T-cell (primary cell): ENCODE results near the gene KDM4B. TPM values are rescaled to one million over a fixed set of nuclear protein-coding genes. Genes with fewer than 3 reads are reported as not detected.

Experiments
- ATAC-seq, 4 experiments: fragments of 200-7000 bp in 3 of 4; fragments of 150-1000 bp in 1 of 4; cut with Tn5 transposase; replicated peaks in 1 of 4; 1 replicate in 3 of 4; 2 replicates in 1 of 4; pipeline ENCODE4 v1.10.0; 2021; ENCODE audit warnings: moderate library complexity in 3 of 4, mild to moderate bottlenecking in 2 of 4, moderate number of reproducible peaks in 1 of 4
- CTCF ChIA-PET, 2 donors: fragments of 300-600 bp; sonication (Branson Sonifier 250); formaldehyde crosslinking; loops; one replicate each; lab custom pipeline; 2022; ENCODE audit warnings: antibody characterized with exemption in 2 of 2; lab: Charles Lee
- POLR2A ChIA-PET, 2 donors: fragments of 300-600 bp; sonication (Branson Sonifier 250); formaldehyde crosslinking; loops; one replicate each; lab custom pipeline; 2022; ENCODE audit warnings: antibody characterized with exemption in 2 of 2; lab: Charles Lee
- DNase-seq, 35 experiments: peaks; one replicate each; pipeline versions ENCODE4 v3.0.0 to v3.0.0-alpha.2; 2013 to 2023
- H3K27ac ChIP-seq: one replicate; pipeline ENCODE4 v1.5.1; 2013; ENCODE audit warnings: low read length
- H3K27me3 ChIP-seq, 2 experiments: replicated peaks in 1 of 2; 1 replicate in 1 of 2; 2 replicates in 1 of 2; pipeline versions ENCODE4 v1.6.1 to v1.7.0; 2013; ENCODE audit warnings: low read length in 1 of 2, mixed read lengths in 1 of 2; ENCODE audit not compliant: control insufficient read depth in 2 of 2, insufficient read depth in 2 of 2; ENCODE audit errors: extremely low read depth in 1 of 2
- H3K36me3 ChIP-seq, 2 donors: 1 replicate in 1 of 2; 2 replicates in 1 of 2; pipeline versions ENCODE4 v1.6.1 to v1.7.0; 2013; ENCODE audit warnings: low read length in 1 of 2; ENCODE audit not compliant: control insufficient read depth in 2 of 2, insufficient read depth in 1 of 2; ENCODE audit errors: extremely low read depth in 1 of 2
- H3K4me1 ChIP-seq, 2 experiments: 1 replicate in 1 of 2; 2 replicates in 1 of 2; pipeline versions ENCODE4 v1.6.1 to v1.7.0; 2013; ENCODE audit warnings: low read length in 2 of 2, mixed read lengths in 1 of 2; ENCODE audit not compliant: insufficient read depth in 2 of 2, control insufficient read depth in 1 of 2; ENCODE audit errors: extremely low read depth in 1 of 2
- H3K4me3 ChIP-seq, 2 donors: 1 replicate in 1 of 2; 2 replicates in 1 of 2; pipeline versions ENCODE4 v1.5.1 to v1.7.0; 2013; ENCODE audit warnings: mild to moderate bottlenecking in 2 of 2, low read length in 1 of 2, moderate library complexity in 1 of 2; ENCODE audit not compliant: control insufficient read depth in 1 of 2; ENCODE audit errors: extremely low read depth in 1 of 2
- H3K9me3 ChIP-seq: 2 replicates; pipeline ENCODE4 v1.7.0; 2013
- H3K27ac Mint-ChIP-seq, 2 donors: one replicate each; pipeline ENCODE4 v1.8.0; 2020 to 2021; ENCODE audit warnings: mild to moderate bottlenecking in 2 of 2, mixed read lengths in 2 of 2
- H3K27me3 Mint-ChIP-seq, 2 donors: one replicate each; pipeline ENCODE4 v1.8.0; 2021 to 2022; ENCODE audit warnings: mixed read lengths in 2 of 2
- H3K36me3 Mint-ChIP-seq: one replicate; pipeline ENCODE4 v1.8.0; 2021; ENCODE audit warnings: mixed read lengths
- H3K4me1 Mint-ChIP-seq, 3 donors: one replicate each; pipeline ENCODE4 v1.8.0; 2020 to 2022; ENCODE audit warnings: mixed read lengths in 3 of 3, mild to moderate bottlenecking in 1 of 3
- H3K4me3 Mint-ChIP-seq, 3 donors: one replicate each; pipeline ENCODE4 v1.8.0; 2020 to 2022; ENCODE audit warnings: mild to moderate bottlenecking in 3 of 3, mixed read lengths in 3 of 3, moderate library complexity in 3 of 3
- H3K9me3 Mint-ChIP-seq, 3 donors: one replicate each; pipeline ENCODE4 v1.8.0; 2020 to 2022; ENCODE audit warnings: mixed read lengths in 3 of 3
- WGBS: methylation state at CpG from one replicate; pipeline ENCODE4 v1.1.5; 2013; ENCODE audit warnings: missing lambda C conversion rate; ENCODE audit not compliant: insufficient coverage; 5-methylcytosine and 5-hydroxymethylcytosine counted together
- total RNA-seq, 35 experiments: library from RNA in 6 of 35; stranded (reverse) in 6 of 35; fragments of 120-200 nt in 1 of 35; gene quantifications; one replicate each; pipeline versions ENCODE4 v1.2.1 to v1.2.4 and lab custom pipeline; 2013 to 2026

Gene KDM4B
- total RNA-seq, 5 donors from 2014 or later (not counting 1 experiment from before 2014, with no cell fraction given), result 44.6 to 59.2 (median 47.8) TPM

DNA sequence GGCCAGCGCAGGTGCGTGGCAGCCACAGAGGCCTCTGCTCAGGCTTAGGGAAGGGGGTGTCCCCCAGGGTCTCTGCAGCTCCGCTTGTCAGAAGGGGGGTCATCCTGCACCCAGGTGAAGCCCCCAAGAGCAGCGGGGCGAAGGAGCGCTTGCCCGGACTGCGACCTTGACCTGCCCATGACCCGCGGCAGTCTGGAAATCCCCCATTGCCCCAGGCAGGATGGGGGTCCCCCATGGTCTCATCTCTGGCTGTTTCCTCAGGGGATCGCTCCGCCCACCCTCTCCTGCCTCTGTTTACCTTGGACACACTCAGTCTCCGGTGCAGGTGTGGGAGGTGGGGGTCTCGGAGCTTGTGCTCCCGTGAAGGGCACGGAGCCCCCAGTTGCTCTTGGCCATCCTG lies 82.7 kb downstream of the KDM4B start:
- Mint-ChIP-seq H3K27ac (no peak overlapping the region), H3K9me3 (no peaks in the 10 kb centered on the region), H3K27me3 (no peaks in the 10 kb centered on the region), H3K4me3 (no peak overlapping the region), H3K36me3 (peaks cover 7% of the 10 kb centered on the region), H3K4me1 (peaks cover 0 to 4% (median 4%) of the 10 kb centered on the region in 3 donors)
- DNase-seq (no peak), ATAC-seq (no peak)
- Histone ChIP-seq H3K4me3 (no peak overlapping the region), H3K9me3 (no peaks in the 10 kb centered on the region), H3K27me3 (no peaks in the 10 kb centered on the region), H3K27ac (no peak overlapping the region), H3K36me3 (peaks cover 14 to 28% of the 10 kb centered on the region in 2 donors), H3K4me1 (peaks cover 0 to 12% of the 10 kb centered on the region in 2 experiments)
- CTCF ChIA-PET, result no interaction called here
- WGBS, result 94% methylated on average over 3 of the region's 16 CpGs
- POLR2A ChIA-PET, result no interaction called here

DNA sequence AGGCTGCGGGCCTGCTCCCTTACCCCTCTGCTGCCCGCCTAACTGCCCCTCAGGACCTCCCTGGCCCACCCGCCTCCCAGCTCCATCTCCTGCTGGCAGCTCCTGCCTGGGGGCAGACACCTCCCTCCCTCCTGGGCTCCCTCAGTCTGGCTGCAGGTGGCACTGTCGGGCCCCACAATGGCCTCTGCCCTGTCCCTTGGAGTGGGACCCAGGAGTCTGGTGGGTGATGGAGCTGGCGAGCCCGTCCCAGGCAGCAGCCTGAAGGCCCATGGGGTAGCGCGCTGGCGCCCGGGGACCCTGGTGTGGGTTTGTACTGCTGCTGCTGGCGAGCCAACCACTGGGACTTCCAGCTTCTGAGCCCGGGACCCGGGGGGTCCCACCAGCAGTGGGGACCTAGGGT lies 83.6 kb downstream of the KDM4B start:
- Histone ChIP-seq H3K9me3 (no peaks in the 10 kb centered on the region), H3K4me1 (peaks cover 0 to 12% of the 10 kb centered on the region in 2 experiments), H3K4me3 (no peak overlapping the region), H3K27ac (no peak overlapping the region), H3K27me3 (no peaks in the 10 kb centered on the region), H3K36me3 (peaks cover 14 to 26% of the 10 kb centered on the region in 2 donors)
- DNase-seq, result no peak
- ATAC-seq, result no peak
- Mint-ChIP-seq H3K4me3 (no peak overlapping the region), H3K27ac (no peak overlapping the region), H3K27me3 (no peaks in the 10 kb centered on the region), H3K4me1 (peaks cover 0 to 4% (median 4%) of the 10 kb centered on the region in 3 donors), H3K36me3 (peaks cover 13% of the 10 kb centered on the region), H3K9me3 (no peaks in the 10 kb centered on the region)
- ChIA-PET POLR2A (no interaction called here), CTCF (interaction anchor here in 1 of 2 donors (0.6 kb wide), 1 partner anchor 197 kb away, joined by 5 read pairs; no protein-coding TSS in a partner anchor)
- WGBS, result 95% methylated on average over 13 of the region's 13 CpGs

DNA sequence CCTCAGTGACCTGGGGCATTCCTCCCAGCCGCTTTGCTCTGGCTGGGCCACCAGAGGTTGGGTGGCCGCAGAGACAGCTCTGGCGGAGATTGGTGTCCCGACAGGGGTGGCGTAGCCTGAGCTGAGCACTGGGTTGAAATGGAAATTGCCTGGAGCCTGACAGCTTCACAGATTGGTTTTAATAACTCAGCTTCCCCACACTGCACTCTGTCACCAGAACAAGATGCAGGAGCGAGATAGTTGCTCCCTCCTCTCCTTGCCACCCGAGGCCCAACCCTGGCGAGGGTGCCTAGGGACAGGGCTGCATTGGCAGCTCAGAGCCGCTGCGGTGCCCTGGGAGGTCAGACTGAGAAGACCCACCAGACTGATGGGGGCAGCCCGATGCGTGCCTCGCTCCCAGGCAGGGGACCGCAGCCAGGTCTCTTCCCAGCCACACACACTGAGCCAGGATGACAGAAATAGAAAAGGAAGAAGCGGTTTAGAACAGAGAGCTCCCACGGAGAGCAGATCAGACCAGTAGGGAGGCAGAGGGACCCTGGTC lies 84.1 kb downstream of the KDM4B start:
- Histone ChIP-seq H3K4me3 (no peak overlapping the region), H3K27me3 (no peaks in the 10 kb centered on the region), H3K4me1 (peaks cover 0 to 8% of the 10 kb centered on the region in 2 experiments), H3K36me3 (peaks cover 14 to 23% of the 10 kb centered on the region in 2 donors), H3K27ac (no peak overlapping the region), H3K9me3 (no peaks in the 10 kb centered on the region)
- peaks cover 17% of the 10 kb centered on the region for H3K36me3 Mint-ChIP-seq
- CTCF ChIA-PET, result interaction anchor here in 1 of 2 donors (0.6 kb wide), 1 partner anchor 197 kb away, joined by 5 read pairs; no protein-coding TSS in a partner anchor
- WGBS, result 97% methylated on average over 16 of the region's 16 CpGs
- H3K27ac Mint-ChIP-seq, result no peak overlapping the region
- H3K4me1 Mint-ChIP-seq, result peaks cover 0 to 4% (median 4%) of the 10 kb centered on the region in 3 donors
- H3K4me3 Mint-ChIP-seq, result no peak overlapping the region
- POLR2A ChIA-PET, result no interaction called here
- no peaks in the 10 kb centered on the region for H3K27me3 Mint-ChIP-seq
- H3K9me3 Mint-ChIP-seq, result no peaks in the 10 kb centered on the region
- ATAC-seq, result no peak
- DNase-seq, result no peak

DNA sequence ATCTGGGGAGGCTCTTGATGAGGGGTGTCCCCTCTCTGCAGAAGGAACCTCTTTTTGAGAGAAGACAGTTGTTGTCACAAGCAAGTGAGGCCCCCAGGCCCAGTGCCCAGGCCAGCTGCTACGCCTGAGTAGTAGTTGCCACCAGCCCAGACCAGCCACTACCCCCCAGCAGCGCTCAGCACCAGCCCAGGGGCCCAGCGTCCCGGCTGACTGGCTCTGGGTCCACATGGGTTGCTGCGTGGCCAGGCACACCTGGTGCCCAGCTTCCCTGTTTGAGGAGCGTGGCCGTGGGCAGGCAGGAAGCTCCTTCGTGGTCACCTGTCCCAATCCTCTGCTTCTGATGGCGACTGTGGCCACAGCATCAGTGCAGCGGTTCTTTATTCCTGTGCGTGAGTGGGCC lies 84.7 kb downstream of the KDM4B start:
- H3K9me3 Mint-ChIP-seq, result no peaks in the 10 kb centered on the region
- Histone ChIP-seq H3K36me3 (peaks cover 14 to 22% of the 10 kb centered on the region in 2 donors), H3K4me3 (no peak overlapping the region), H3K27me3 (no peaks in the 10 kb centered on the region), H3K9me3 (no peaks in the 10 kb centered on the region), H3K27ac (no peak overlapping the region), H3K4me1 (peaks cover 0 to 1% of the 10 kb centered on the region in 2 experiments)
- ChIA-PET CTCF (no interaction called here), POLR2A (no interaction called here)
- no peak for ATAC-seq
- H3K4me3 Mint-ChIP-seq, result no peak overlapping the region
- no peaks in the 10 kb centered on the region for H3K27me3 Mint-ChIP-seq
- no peak for DNase-seq
- H3K36me3 Mint-ChIP-seq, result peaks cover 17% of the 10 kb centered on the region
- H3K27ac Mint-ChIP-seq, result no peak overlapping the region
- no peaks in the 10 kb centered on the region for H3K4me1 Mint-ChIP-seq
- 83% methylated on average over 8 of the region's 11 CpGs for WGBS

DNA sequence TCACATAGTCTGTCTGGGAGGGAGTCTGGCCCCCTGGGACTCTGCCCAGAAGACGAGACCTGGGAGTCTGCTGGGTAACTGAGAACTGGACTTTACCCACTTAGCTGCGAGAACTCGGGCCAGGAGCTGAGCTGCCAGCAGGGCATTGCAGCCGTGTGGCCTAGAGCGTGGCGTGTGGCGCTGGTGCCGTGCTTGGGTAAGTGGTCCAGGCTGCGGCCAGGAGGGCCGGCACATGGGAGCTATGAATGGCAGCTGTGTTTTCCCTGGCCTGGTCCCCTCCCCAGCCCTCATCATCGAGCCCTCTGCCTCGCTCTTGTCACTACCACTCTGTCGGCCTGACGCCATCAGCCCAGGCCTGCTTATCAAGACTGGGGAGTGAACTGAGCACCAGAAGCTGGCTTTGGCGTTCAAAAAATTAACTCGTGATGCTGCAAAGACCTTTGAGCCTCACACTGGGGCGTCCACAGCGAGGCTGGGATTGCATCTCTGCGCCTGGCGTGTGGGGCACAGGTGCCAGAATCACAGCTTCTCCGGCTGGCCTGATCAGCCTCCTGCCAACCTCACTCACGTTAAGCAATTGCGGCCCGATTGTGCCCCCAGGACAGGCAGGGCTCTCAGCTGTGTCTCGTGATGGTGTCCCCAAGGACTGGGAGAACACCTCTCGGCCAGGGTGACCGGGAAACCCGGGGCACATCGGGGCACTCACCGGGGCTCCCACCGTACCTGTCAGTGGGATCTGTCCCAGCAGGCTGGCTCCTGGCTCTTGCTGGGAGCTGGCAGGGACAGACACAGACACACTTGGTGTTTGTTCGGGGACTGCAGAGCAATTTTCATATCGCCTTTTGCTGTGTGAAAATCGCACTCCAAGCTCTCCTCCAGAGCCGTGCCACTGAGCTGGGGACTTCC lies 85.9 kb downstream of the KDM4B start:
- WGBS, result 91% methylated on average over 29 of the region's 35 CpGs
- Mint-ChIP-seq H3K4me3 (no peak overlapping the region), H3K4me1 (no peaks in the 10 kb centered on the region), H3K9me3 (no peaks in the 10 kb centered on the region), H3K27me3 (no peaks in the 10 kb centered on the region), H3K36me3 (peaks cover 17% of the 10 kb centered on the region), H3K27ac (no peak overlapping the region)
- Histone ChIP-seq H3K4me1 (no peaks in the 10 kb centered on the region), H3K4me3 (no peak overlapping the region), H3K36me3 (peaks cover 14 to 22% of the 10 kb centered on the region in 2 donors), H3K27me3 (no peaks in the 10 kb centered on the region), H3K27ac (no peak overlapping the region), H3K9me3 (no peaks in the 10 kb centered on the region)
- CTCF ChIA-PET, result no interaction called here
- DNase-seq (no peak), ATAC-seq (no peak)
- POLR2A ChIA-PET, result interaction anchor here in 1 of 2 donors (0.5 kb wide), 1 partner anchor 102 kb away, joined by 5 read pairs; no protein-coding TSS in a partner anchor

DNA sequence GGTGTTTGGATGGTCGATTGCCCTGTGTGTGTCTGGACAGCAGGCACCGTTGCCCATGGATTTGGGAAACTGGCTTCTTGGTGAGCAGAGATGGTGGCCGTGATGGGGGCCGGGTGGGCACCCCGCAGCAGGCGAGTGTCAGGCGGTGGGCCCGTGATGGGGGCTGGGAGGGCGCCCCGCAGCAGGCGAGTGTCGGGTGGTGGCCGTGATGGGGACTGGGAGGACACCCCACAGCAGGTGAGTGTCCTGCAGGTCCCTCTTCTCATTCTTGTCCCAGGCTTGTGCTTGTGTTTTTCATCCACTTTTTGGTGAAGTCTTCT lies 86.5 kb downstream of the KDM4B start:
- CTCF ChIA-PET, result no interaction called here
- H3K9me3 ChIP-seq, result no peaks in the 10 kb centered on the region
- H3K4me3 Mint-ChIP-seq, result no peak overlapping the region
- WGBS, result 100% methylated on average over 11 of the region's 13 CpGs
- DNase-seq (no peak), ATAC-seq (no peak)
- H3K27me3 ChIP-seq, result no peaks in the 10 kb centered on the region
- H3K27me3 Mint-ChIP-seq, result no peaks in the 10 kb centered on the region
- POLR2A ChIA-PET, result no interaction called here
- no peak overlapping the region for H3K27ac ChIP-seq
- no peaks in the 10 kb centered on the region for H3K9me3 Mint-ChIP-seq
- no peak overlapping the region for H3K27ac Mint-ChIP-seq
- no peaks in the 10 kb centered on the region for H3K4me1 ChIP-seq
- H3K4me1 Mint-ChIP-seq, result no peaks in the 10 kb centered on the region
- peaks cover 17 to 20% of the 10 kb centered on the region in 2 donors for H3K36me3 ChIP-seq
- H3K36me3 Mint-ChIP-seq, result peaks cover 14% of the 10 kb centered on the region
- H3K4me3 ChIP-seq, result no peak overlapping the region
